A549 (cell line): ENCODE results near the gene DNM3. TPM values are rescaled to one million over a fixed set of nuclear protein-coding genes. Genes with fewer than 3 reads are reported as not detected.
"Not testable (repeated sequence)": the region's sequence is repeated elsewhere in the genome, so short reads cannot be mapped to it uniquely, and the experiment has no call there.

Experiments
- ATAC-seq, 2 experiments: fragments of 200-7000 bp in 1 of 2; fragments of >200 bp in 1 of 2; cut with Nextera tagmentation in 1 of 2; cut with Tn5 transposase in 1 of 2; 3 replicates each; pipeline versions ENCODE4 v1.8.0 to v1.9.1; 2018 to 2020; ENCODE audit warnings: mild to moderate bottlenecking in 1 of 2, moderate library complexity in 1 of 2
- CTCF ChIA-PET: fragments of 300-600 bp; sonication (Branson Sonifier 250); formaldehyde crosslinking; extraction: SDS; loops from one replicate; lab custom pipeline; 2021; ENCODE audit warnings: antibody characterized with exemption, inconsistent platforms; lab: Yijun Ruan, JAX
- POLR2A ChIA-PET: fragments of 350-600 bp; formaldehyde crosslinking; extraction: SDS; loops from one replicate; lab custom pipeline; 2021; ENCODE audit warnings: antibody characterized with exemption, inconsistent platforms; lab: Yijun Ruan, JAX
- DNase-seq, 2 experiments: peaks; one replicate each; pipeline versions ENCODE4 v3.0.0 to v3.0.0-alpha.2; 2011 to 2016; ENCODE audit warnings: low read depth in 1 of 2, low spot score in 1 of 2
- FAIRE-seq: peaks from 2 replicates; lab custom pipeline; 2011; peaks lifted over from hg19 to GRCh38; lab: Jason Lieb, UNC
- H3K27ac ChIP-seq, 2 experiments: fragments of >200 bp; sonication (Bioruptor Twin); formaldehyde crosslinking; 3 replicates each; pipeline ENCODE4 v1.5.1; 2016 to 2017
- H3K4me1 ChIP-seq: fragments of >200 bp; sonication (Bioruptor Twin); formaldehyde crosslinking; 3 replicates; pipeline ENCODE4 v1.6.1; 2016
- H3K4me2 ChIP-seq: fragments of >200 bp; sonication (Bioruptor Twin); formaldehyde crosslinking; 3 replicates; pipeline ENCODE4 v1.6.1; 2016
- H3K4me3 ChIP-seq: fragments of >200 bp; sonication (Bioruptor Twin); formaldehyde crosslinking; 3 replicates; pipeline ENCODE4 v1.5.1; 2016
- H3K9me3 ChIP-seq: fragments of >200 bp; sonication (Bioruptor Twin); formaldehyde crosslinking; 3 replicates; pipeline ENCODE4 v1.6.1; 2016
- ATOH8 ChIP-seq: fragments of 250-450 bp; sonication (Bioruptor Pico); IDR thresholded peaks from 2 replicates; pipeline ENCODE4 v1.5.0; 2020; ENCODE audit warnings: low read depth, mild to moderate bottlenecking, moderate library complexity
- BHLHE40 ChIP-seq: IDR thresholded peaks from 2 replicates; pipeline ENCODE4 v1.6.1; 2012; ENCODE audit warnings: low read depth, low read length, inconsistent platforms
- CBX2 ChIP-seq: fragments of 200-600 bp; sonication (generic); IDR thresholded peaks from 2 replicates; pipeline ENCODE4 v1.6.1; 2016; ENCODE audit warnings: low read depth, mild to moderate bottlenecking, borderline replicate concordance
- CBX8 ChIP-seq: fragments of 200-600 bp; sonication (generic); IDR thresholded peaks from 2 replicates; pipeline ENCODE4 v1.6.1; 2016
- E2F6 ChIP-seq: IDR thresholded peaks from 2 replicates; pipeline ENCODE4 v1.6.1; 2012; ENCODE audit warnings: low read depth, borderline replicate concordance
- EHF ChIP-seq: fragments of 250-450 bp; sonication (Bioruptor Pico); IDR thresholded peaks from 2 replicates; pipeline ENCODE4 v1.5.0; 2020; ENCODE audit warnings: mild to moderate bottlenecking
- ESRRA ChIP-seq: fragments of 150-350 bp; IDR thresholded peaks from 2 replicates; pipeline ENCODE4 v1.6.1; 2014; ENCODE audit warnings: mild to moderate bottlenecking, low read length, borderline replicate concordance
- FOSB ChIP-seq: fragments of 250-450 bp; sonication (Bioruptor Pico); IDR thresholded peaks from 2 replicates; pipeline ENCODE4 v1.5.0; 2020; ENCODE audit warnings: mild to moderate bottlenecking, moderate library complexity
- GATA3 ChIP-seq: IDR thresholded peaks from 2 replicates; pipeline ENCODE4 v1.6.1; 2012; ENCODE audit warnings: borderline replicate concordance
- HOXA7 ChIP-seq: fragments of 250-450 bp; sonication (Bioruptor Pico); IDR thresholded peaks from 2 replicates; pipeline ENCODE4 v1.5.0; 2020; ENCODE audit warnings: mild to moderate bottlenecking, moderate library complexity
- JUN ChIP-seq, 2 experiments: fragments of >200 bp; sonication (Bioruptor Twin); formaldehyde crosslinking; IDR thresholded peaks; 2 replicates in 1 of 2; 3 replicates in 1 of 2; pipeline ENCODE4 v1.6.1; 2016 to 2017
- KDM1A ChIP-seq: fragments of 200-600 bp; sonication (generic); IDR thresholded peaks from 2 replicates; pipeline ENCODE4 v1.6.1; 2016; ENCODE audit warnings: low read depth, mild to moderate bottlenecking
- MAFK ChIP-seq: fragments of 450-650 bp; IDR thresholded peaks from 2 replicates; pipeline ENCODE4 v1.6.1; 2014; ENCODE audit not compliant: partially characterized antibody
- MAZ ChIP-seq: fragments of 150-350 bp; IDR thresholded peaks from 2 replicates; pipeline ENCODE4 v1.6.1; 2014; ENCODE audit warnings: antibody characterized with exemption, low read depth, low read length, borderline replicate concordance
- PBX3 ChIP-seq: IDR thresholded peaks from 2 replicates; pipeline ENCODE4 v1.6.1; 2012
- POLR2A ChIP-seq: IDR thresholded peaks from 2 replicates; pipeline ENCODE4 v1.6.1; 2012; ENCODE audit warnings: mild to moderate bottlenecking, low read length
- RAD21 ChIP-seq, 2 experiments: fragments of >200 bp in 1 of 2; sonication (Bioruptor Twin) in 1 of 2; formaldehyde crosslinking in 1 of 2; IDR thresholded peaks in 1 of 2; conservative IDR thresholded peaks in 1 of 2; 2 replicates in 1 of 2; 3 replicates in 1 of 2; pipeline ENCODE4 v1.6.1; 2012 to 2018; ENCODE audit warnings: inconsistent platforms in 1 of 2
- REST ChIP-seq: fragments of 200-600 bp; sonication (generic); IDR thresholded peaks from 2 replicates; pipeline ENCODE4 v1.6.1; 2016; ENCODE audit warnings: antibody characterized with exemption, mild to moderate bottlenecking, moderate library complexity
- RNF2 ChIP-seq: fragments of 200-600 bp; sonication (generic); IDR thresholded peaks from 2 replicates; pipeline ENCODE4 v1.6.1; 2016; ENCODE audit warnings: low read depth, mild to moderate bottlenecking, antibody characterized with exemption, moderate library complexity, borderline replicate concordance
- SMC3 ChIP-seq: fragments of >200 bp; sonication (Bioruptor Twin); formaldehyde crosslinking; IDR thresholded peaks from 3 replicates; pipeline ENCODE4 v1.6.1; 2018; ENCODE audit warnings: inconsistent platforms
- SREBF2 ChIP-seq: fragments of 450-650 bp; IDR thresholded peaks from 2 replicates; pipeline ENCODE4 v1.6.1; 2014; ENCODE audit warnings: mild to moderate bottlenecking, moderate library complexity
- ZC3H11A ChIP-seq: fragments of 450-650 bp; IDR thresholded peaks from 2 replicates; pipeline ENCODE4 v1.6.1; 2014; ENCODE audit warnings: antibody characterized with exemption, mild to moderate bottlenecking
- ZNF302 ChIP-seq: fragments of 250-450 bp; sonication (Bioruptor Pico); IDR thresholded peaks from 2 replicates; pipeline ENCODE4 v1.9.0; 2021; ENCODE audit warnings: inconsistent platforms, mild to moderate bottlenecking, moderate library complexity
- ZSCAN20 ChIP-seq: fragments of 250-450 bp; sonication (Bioruptor Pico); IDR thresholded peaks from 2 replicates; pipeline ENCODE4 v1.8.0; 2022; ENCODE audit warnings: mild to moderate bottlenecking, moderate library complexity
- WGBS: methylation state at CpG from one replicate; pipeline ENCODE4 v1.1.6; 2017; ENCODE audit errors: missing lambda C conversion rate; 5-methylcytosine and 5-hydroxymethylcytosine counted together
- polyA plus RNA-seq, 4 experiments: library from polyadenylated mRNA; depleted of rRNA in 3 of 4; stranded (reverse); fragments of >200 nt; fragmentation: RNase III in 1 of 4; extraction: RNeasy Plus Mini Kit Qiagen cat#74134 plus additional on column Dnase treatment in 1 of 4; gene quantifications; 2 replicates in 3 of 4; 3 replicates in 1 of 4; pipeline ENCODE4 v1.2.3, GENCODE V29; 2011 to 2017

DNM3 gene
- polyA plus RNA-seq, 2 of the 4 experiments (the other 2 are of a cell fraction) = 0.57 to 1.5 TPM

- TF ChIP-seq SREBF2 (no peak), BHLHE40 (no peak)
Measured at GRCh38 chr1:172054172-172054571, 212.9 kb downstream of the DNM3 start (continued).

- 81% methylated on average over 22 of the region's 23 CpGs for WGBS
- FAIRE-seq, H3K4me1 ChIP-seq, ATAC-seq, DNase-seq, H3K4me3 ChIP-seq, H3K4me2 ChIP-seq, POLR2A ChIA-PET, H3K9me3 ChIP-seq, H3K27ac ChIP-seq: not testable (repeated sequence)
- CTCF ChIA-PET = interaction anchor here (0.8 kb wide), 1 partner anchor 35 kb away, joined by 3 read pairs; no protein-coding TSS in a partner anchor
Measured at GRCh38 chr1:172055816-172056419, 214.6 kb downstream of the DNM3 start.

- DNase-seq = no peak
- Histone ChIP-seq H3K4me2 (no peak overlapping the region), H3K9me3 (no peaks in the 10 kb centered on the region), H3K27ac (no peak overlapping the region), H3K4me3 (no peak overlapping the region), H3K4me1 (no peaks in the 10 kb centered on the region)
- POLR2A ChIA-PET = no interaction called here
- CTCF ChIA-PET = interaction anchor here (0.6 kb wide), 1 partner anchor 80 kb away, joined by 3 read pairs; no protein-coding TSS in a partner anchor
- FAIRE-seq = no peak
- no peak for ATAC-seq
- TF ChIP-seq MAFK = peak; percentile 36
- no peak for TF ChIP-seq ZC3H11A
- WGBS = 89% methylated on average over 3 of the region's 3 CpGs
Measured at GRCh38 chr1:172068334-172068733, 227.0 kb downstream of the DNM3 start.

- POLR2A ChIA-PET = no interaction called here
Measured at GRCh38 chr1:172069051-172069450, 227.8 kb downstream of the DNM3 start.

GRCh38 chr1:172069534-172069933 lies 228.2 kb downstream of the DNM3 start:
- no peaks in the 10 kb centered on the region for H3K9me3 ChIP-seq
- CTCF ChIA-PET = interaction anchor here (1.2 to 1.6 kb wide), 2 partner anchors 10 to 330 kb away, joined by 3 to 5 read pairs; no protein-coding TSS in a partner anchor
- TF ChIP-seq ZNF302 (CRISPR knock-in tag) (no peak), RAD21 (conservative IDR thresholded peaks at IDR 0.05 in 1 of 2, IDR thresholded peaks at IDR 0.05 in 1 of 2) (no peak), KDM1A (no peak), POLR2A (no peak), ATOH8 (CRISPR knock-in tag) (no peak), ZSCAN20 (CRISPR knock-in tag) (no peak), PBX3 (no peak), CBX2 (no peak), BHLHE40 (no peak), ESRRA (no peak), E2F6 (no peak)

More at GRCh38 chr1:172069051-172069450, 227.8 kb downstream of the DNM3 start:
- FAIRE-seq = no peak
- Histone ChIP-seq H3K4me2 (no peak overlapping the region), H3K4me1 (no peaks in the 10 kb centered on the region), H3K9me3 (no peaks in the 10 kb centered on the region), H3K4me3 (no peak overlapping the region), H3K27ac (no peak overlapping the region)
- TF ChIP-seq EHF (CRISPR knock-in tag) (no peak), JUN (IDR thresholded peaks at IDR 0.05) (no peak), SMC3 (no peak), RNF2 (no peak), HOXA7 (CRISPR knock-in tag) (no peak), CBX8 (no peak), REST (no peak), GATA3 (no peak), MAZ (no peak), FOSB (CRISPR knock-in tag) (no peak)
- ATAC-seq = no peak
- CTCF ChIA-PET = no interaction called here
- no peak for DNase-seq

More at GRCh38 chr1:172069534-172069933, 228.2 kb downstream of the DNM3 start:
- ATAC-seq = no peak
- H3K27ac ChIP-seq = no peak overlapping the region
- no peak for FAIRE-seq
- POLR2A ChIA-PET = no interaction called here
- WGBS = 64% methylated on average over 3 of the region's 3 CpGs
- no peak for DNase-seq
- no peak overlapping the region for H3K4me2 ChIP-seq
- H3K4me3 ChIP-seq = no peak overlapping the region
- no peaks in the 10 kb centered on the region for H3K4me1 ChIP-seq
